ENCODE data around the gene NR1I3. TPM values are rescaled to one million over a fixed set of nuclear protein-coding genes. Genes with fewer than 3 reads are reported as not detected.

The NR1I3 gene
- total and polyA plus RNA-seq, 2 donors (not counting 1 experiment from before 2014, with no cell fraction given), result not detected

DNA sequence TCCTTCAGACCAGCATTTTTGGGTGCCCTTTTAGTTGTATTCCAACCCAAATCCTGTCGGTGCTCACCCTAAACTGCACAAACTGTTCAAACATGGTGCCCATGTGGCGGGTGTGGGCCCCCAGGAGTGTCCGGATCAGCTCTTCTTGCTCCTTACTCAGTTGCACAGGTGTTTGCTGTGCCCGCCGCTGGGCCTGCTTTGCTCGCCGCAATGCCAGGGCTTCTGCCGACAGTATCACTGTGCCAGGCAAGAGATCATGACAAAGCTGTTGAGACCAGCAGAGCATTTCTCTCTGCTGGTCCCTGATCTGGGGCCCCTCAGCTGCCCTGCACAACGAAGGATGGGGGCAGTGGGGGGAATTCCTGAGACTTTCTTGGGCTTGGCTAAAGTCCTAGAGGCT lies 4.9 kb downstream of the NR1I3 start:
- Histone ChIP-seq H3K4me2 (replicated peaks; ENCODE audit: low read depth, low read length, poor library complexity, severe bottlenecking) (no peak overlapping the region), H3K27me3 (replicated peaks in 1 of 4; ENCODE audit: control extremely low read depth in 1 of 4, control insufficient read depth in 3 of 4, insufficient read depth in 4 of 4, low read length in 3 of 4) (peaks cover 0 to 12% (median 0%) of the 10 kb centered on the region in 4 experiments), H3K27ac (ENCODE audit: low read length in 2 of 2) (no peak overlapping the region), H3K9me3 (ENCODE audit: control extremely low read depth in 1 of 3, control insufficient read depth in 2 of 3, insufficient read depth in 1 of 3, low read length in 2 of 3) (no peaks in the 10 kb centered on the region), H3K9ac (ENCODE audit: low read length) (no peak overlapping the region), H4K20me1 (ENCODE audit: control insufficient read depth, insufficient read depth, low read length, poor library complexity, severe bottlenecking) (no peaks in the 10 kb centered on the region), H2AFZ (ENCODE audit: insufficient read depth, low read depth, low read length, poor library complexity, severe bottlenecking) (no peak overlapping the region), H3K79me2 (ENCODE audit: control insufficient read depth, insufficient read depth, low read length) (no peaks in the 10 kb centered on the region), H3K4me3 (ENCODE audit: control extremely low read depth in 1 of 5, extremely low read depth in 1 of 5, insufficient read depth in 1 of 5, low read depth in 2 of 5, low read length in 4 of 5) (no peak overlapping the region), H3K4me1 (ENCODE audit: control insufficient read depth in 2 of 2, insufficient read depth in 2 of 2, low read length in 2 of 2) (no peaks in the 10 kb centered on the region), H3K36me3 (replicated peaks in 1 of 2; ENCODE audit: control extremely low read depth in 1 of 2, control insufficient read depth in 1 of 2, extremely low read depth in 1 of 2, insufficient read depth in 2 of 2, low read length in 1 of 2) (peaks cover 1 to 18% of the 10 kb centered on the region in 2 experiments)
- Mint-ChIP-seq H3K4me1 (peaks cover 4% of the 10 kb centered on the region), H3K27me3 (peaks cover 17% of the 10 kb centered on the region), H3K27ac (no peak overlapping the region), H3K9me3 (ENCODE audit: insufficient read depth) (no peaks in the 10 kb centered on the region), H3K4me3 (no peak overlapping the region)
- no peak for DNase-seq
- WGBS (ENCODE audit: insufficient coverage), result 90% methylated on average over 9 of the region's 9 CpGs
- ChIA-PET POLR2A (no interaction called here), CTCF (no interaction called here)
- intact Hi-C loops (cut with micrococcal nuclease), result no loop called here
- ATAC-seq (ENCODE audit: low read depth), result no peak
- no peak for TF ChIP-seq EZH2 (IDR thresholded peaks at IDR 0.05; ENCODE audit: borderline replicate concordance, insufficient read depth, low read depth, low read length, poor library complexity, severe bottlenecking)

DNA sequence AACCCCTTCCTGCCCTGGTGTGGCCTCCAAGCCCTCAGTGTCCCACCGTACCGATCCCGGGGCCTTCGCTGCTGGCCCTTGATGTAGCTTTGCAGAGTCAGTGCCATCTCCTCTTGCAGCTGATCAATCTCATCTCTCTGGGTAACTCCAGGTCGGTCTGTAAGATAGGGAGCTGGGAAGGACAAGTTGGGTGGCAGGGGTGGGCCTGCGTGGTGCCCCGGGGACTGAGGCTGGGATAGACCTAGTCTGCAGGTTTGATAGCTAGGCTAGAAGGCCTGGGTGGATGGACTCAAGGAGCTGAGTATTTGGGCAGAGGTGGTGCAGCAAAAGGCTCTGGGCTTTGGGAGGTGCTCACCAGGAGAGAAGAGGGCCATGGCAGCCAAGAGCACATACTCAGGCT lies 7.2 kb downstream of the NR1I3 start:
- H3K9ac ChIP-seq (ENCODE audit: low read length), result no peak overlapping the region
- DNase-seq (no peak), ATAC-seq (ENCODE audit: low read depth) (no peak)
- no peak overlapping the region for H3K4me3 ChIP-seq (ENCODE audit: control extremely low read depth in 1 of 5, extremely low read depth in 1 of 5, insufficient read depth in 1 of 5, low read depth in 2 of 5, low read length in 4 of 5)
- no peaks in the 10 kb centered on the region for H3K9me3 ChIP-seq (ENCODE audit: control extremely low read depth in 1 of 3, control insufficient read depth in 2 of 3, insufficient read depth in 1 of 3, low read length in 2 of 3)
- Mint-ChIP-seq H3K9me3 (ENCODE audit: insufficient read depth) (no peaks in the 10 kb centered on the region), H3K27ac (no peak overlapping the region), H3K4me1 (peaks cover 25% of the 10 kb centered on the region), H3K27me3 (peaks cover 5% of the 10 kb centered on the region), H3K4me3 (no peak overlapping the region)
- H3K4me2 ChIP-seq (replicated peaks; ENCODE audit: low read depth, low read length, poor library complexity, severe bottlenecking), result no peak overlapping the region
- peaks cover 7% of the 10 kb centered on the region for H3K79me2 ChIP-seq (ENCODE audit: control insufficient read depth, insufficient read depth, low read length)
- 98% methylated on average over 7 of the region's 7 CpGs for WGBS (ENCODE audit: insufficient coverage)
- no peak for TF ChIP-seq EZH2 (IDR thresholded peaks at IDR 0.05; ENCODE audit: borderline replicate concordance, insufficient read depth, low read depth, low read length, poor library complexity, severe bottlenecking)
- TF ChIP-seq, protein P1, sequence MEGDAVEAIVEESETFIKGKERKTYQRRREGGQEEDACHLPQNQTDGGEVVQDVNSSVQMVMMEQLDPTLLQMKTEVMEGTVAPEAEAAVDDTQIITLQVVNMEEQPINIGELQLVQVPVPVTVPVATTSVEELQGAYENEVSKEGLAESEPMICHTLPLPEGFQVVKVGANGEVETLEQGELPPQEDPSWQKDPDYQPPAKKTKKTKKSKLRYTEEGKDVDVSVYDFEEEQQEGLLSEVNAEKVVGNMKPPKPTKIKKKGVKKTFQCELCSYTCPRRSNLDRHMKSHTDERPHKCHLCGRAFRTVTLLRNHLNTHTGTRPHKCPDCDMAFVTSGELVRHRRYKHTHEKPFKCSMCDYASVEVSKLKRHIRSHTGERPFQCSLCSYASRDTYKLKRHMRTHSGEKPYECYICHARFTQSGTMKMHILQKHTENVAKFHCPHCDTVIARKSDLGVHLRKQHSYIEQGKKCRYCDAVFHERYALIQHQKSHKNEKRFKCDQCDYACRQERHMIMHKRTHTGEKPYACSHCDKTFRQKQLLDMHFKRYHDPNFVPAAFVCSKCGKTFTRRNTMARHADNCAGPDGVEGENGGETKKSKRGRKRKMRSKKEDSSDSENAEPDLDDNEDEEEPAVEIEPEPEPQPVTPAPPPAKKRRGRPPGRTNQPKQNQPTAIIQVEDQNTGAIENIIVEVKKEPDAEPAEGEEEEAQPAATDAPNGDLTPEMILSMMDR (IDR thresholded peaks at IDR 0.05), result no peak
- no peaks in the 10 kb centered on the region for H4K20me1 ChIP-seq (ENCODE audit: control insufficient read depth, insufficient read depth, low read length, poor library complexity, severe bottlenecking)
- no peak overlapping the region for H2AFZ ChIP-seq (ENCODE audit: insufficient read depth, low read depth, low read length, poor library complexity, severe bottlenecking)
- peaks cover 1 to 18% of the 10 kb centered on the region in 2 experiments for H3K36me3 ChIP-seq (replicated peaks in 1 of 2; ENCODE audit: control extremely low read depth in 1 of 2, control insufficient read depth in 1 of 2, extremely low read depth in 1 of 2, insufficient read depth in 2 of 2, low read length in 1 of 2)
- peaks cover 17 to 21% of the 10 kb centered on the region in 2 donors for H3K4me1 ChIP-seq (ENCODE audit: control insufficient read depth in 2 of 2, insufficient read depth in 2 of 2, low read length in 2 of 2)
- H3K27me3 ChIP-seq (replicated peaks in 1 of 4; ENCODE audit: control extremely low read depth in 1 of 4, control insufficient read depth in 3 of 4, insufficient read depth in 4 of 4, low read length in 3 of 4), result no peaks in the 10 kb centered on the region
- CTCF ChIA-PET, result interaction anchor here (0.7 to 10.0 kb wide), 12 partner anchors 11 to 279 kb away, joined by 3 to 104 read pairs (median 4); partner anchors contain the start of genes CFAP126 and NDUFS2
- POLR2A ChIA-PET, result interaction anchor here (0.6 kb wide), 1 partner anchor 150 kb away, joined by 4 read pairs; no protein-coding TSS in a partner anchor
- H3K27ac ChIP-seq (ENCODE audit: low read length in 2 of 2), result no peak overlapping the region
- intact Hi-C loops (cut with micrococcal nuclease), result no loop called here
